Measurements from ENCODE around the gene TMEM156.

Gene TMEM156

DNA sequence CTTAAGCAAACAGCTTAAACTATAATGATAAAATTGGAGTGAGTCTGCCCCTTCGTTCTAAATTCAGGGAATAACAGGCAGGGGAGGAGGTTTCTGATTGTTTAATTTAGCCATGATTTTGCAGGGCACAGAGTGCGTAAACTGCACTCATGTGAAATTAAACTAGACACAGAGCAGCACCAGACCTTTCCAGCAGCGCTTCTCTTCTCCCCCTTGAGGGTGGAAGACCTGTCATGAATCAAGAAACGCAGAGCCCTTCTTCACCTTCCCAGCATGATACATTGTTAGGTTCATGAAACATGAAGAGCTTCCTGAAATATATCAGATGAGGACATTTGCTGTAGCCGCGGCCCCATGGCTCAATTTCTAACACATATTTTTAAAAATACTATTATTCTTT, 101.5 kb downstream of the TMEM156 start:
- peaks cover 15% of the 10 kb centered on the region for H3K4me1 ChIP-seq (ENCODE audit: low read length)
- no peaks in the 10 kb centered on the region for H3K27me3 ChIP-seq (ENCODE audit: low read depth, low read length)
- no peak for TF ChIP-seq EZH2phosphoT487 (IDR thresholded peaks at IDR 0.05; ENCODE audit: low read depth)
- TF ChIP-seq, protein P1, sequence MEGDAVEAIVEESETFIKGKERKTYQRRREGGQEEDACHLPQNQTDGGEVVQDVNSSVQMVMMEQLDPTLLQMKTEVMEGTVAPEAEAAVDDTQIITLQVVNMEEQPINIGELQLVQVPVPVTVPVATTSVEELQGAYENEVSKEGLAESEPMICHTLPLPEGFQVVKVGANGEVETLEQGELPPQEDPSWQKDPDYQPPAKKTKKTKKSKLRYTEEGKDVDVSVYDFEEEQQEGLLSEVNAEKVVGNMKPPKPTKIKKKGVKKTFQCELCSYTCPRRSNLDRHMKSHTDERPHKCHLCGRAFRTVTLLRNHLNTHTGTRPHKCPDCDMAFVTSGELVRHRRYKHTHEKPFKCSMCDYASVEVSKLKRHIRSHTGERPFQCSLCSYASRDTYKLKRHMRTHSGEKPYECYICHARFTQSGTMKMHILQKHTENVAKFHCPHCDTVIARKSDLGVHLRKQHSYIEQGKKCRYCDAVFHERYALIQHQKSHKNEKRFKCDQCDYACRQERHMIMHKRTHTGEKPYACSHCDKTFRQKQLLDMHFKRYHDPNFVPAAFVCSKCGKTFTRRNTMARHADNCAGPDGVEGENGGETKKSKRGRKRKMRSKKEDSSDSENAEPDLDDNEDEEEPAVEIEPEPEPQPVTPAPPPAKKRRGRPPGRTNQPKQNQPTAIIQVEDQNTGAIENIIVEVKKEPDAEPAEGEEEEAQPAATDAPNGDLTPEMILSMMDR (IDR thresholded peaks at IDR 0.05; ENCODE audit: low read depth, low read length) = no peak

DNA sequence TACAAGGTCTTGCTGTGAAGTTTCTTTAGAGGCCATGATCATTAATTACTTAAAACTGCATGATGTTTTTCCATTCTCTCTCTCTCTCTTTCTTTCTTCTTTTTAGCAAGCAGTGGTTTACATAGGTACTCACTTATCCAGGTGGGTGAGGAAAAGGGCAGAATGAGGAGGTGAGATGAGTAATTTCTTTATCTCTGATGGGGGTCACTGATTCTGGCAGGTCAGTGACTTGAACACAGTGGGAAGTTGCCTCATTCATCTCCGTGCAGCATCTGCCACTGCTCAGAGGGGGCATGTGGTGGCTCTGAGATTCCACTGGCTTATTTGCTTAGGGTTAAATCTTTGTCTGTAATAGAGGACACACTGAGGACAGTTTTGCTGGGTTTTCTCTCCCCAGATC, 102.0 kb downstream of the TMEM156 start:
- TF ChIP-seq, protein P1 (IDR thresholded peaks at IDR 0.05; ENCODE audit: low read depth, low read length) = no peak
- no peak for TF ChIP-seq EZH2phosphoT487 (IDR thresholded peaks at IDR 0.05; ENCODE audit: low read depth)
- H3K4me2 ChIP-seq (ENCODE audit: low read length) = peak overlapping the region; percentile 80
- H2AFZ ChIP-seq (ENCODE audit: low read depth, low read length) = peak overlapping the region; percentile 53; the same call in 1 of the 2 replicates
- peak overlapping the region; percentile 48 for H3K4me3 ChIP-seq (ENCODE audit: low read length)
- peak overlapping the region; percentile 36; the same call in 1 of the 2 replicates for H3K9ac ChIP-seq (ENCODE audit: low read length)
- H3K27me3 ChIP-seq (ENCODE audit: low read depth, low read length) = no peaks in the 10 kb centered on the region
- H3K79me2 ChIP-seq (ENCODE audit: low read length) = no peaks in the 10 kb centered on the region
- peak overlapping the region; percentile 21; the same call in 1 of the 2 replicates for H3K27ac ChIP-seq (ENCODE audit: low read length)
- H3K9me3 ChIP-seq (ENCODE audit: insufficient read depth, low read length) = no peaks in the 10 kb centered on the region
- H3K36me3 ChIP-seq (replicated peaks; ENCODE audit: low read depth, low read length) = no peaks in the 10 kb centered on the region
- H3K4me1 ChIP-seq (ENCODE audit: low read length) = peaks cover 15% of the 10 kb centered on the region
- no peaks in the 10 kb centered on the region for H4K20me1 ChIP-seq (ENCODE audit: insufficient read depth, low read length)

More for the DNA sequence above, 101.5 kb downstream of the TMEM156 start:
- no peaks in the 10 kb centered on the region for H3K79me2 ChIP-seq (ENCODE audit: low read length)
- H3K4me2 ChIP-seq (ENCODE audit: low read length) = peak overlapping the region; percentile 80
- peak overlapping the region; percentile 21; the same call in 1 of the 2 replicates for H3K27ac ChIP-seq (ENCODE audit: low read length)
- no peaks in the 10 kb centered on the region for H4K20me1 ChIP-seq (ENCODE audit: insufficient read depth, low read length)
- no peaks in the 10 kb centered on the region for H3K9me3 ChIP-seq (ENCODE audit: insufficient read depth, low read length)
- H3K36me3 ChIP-seq (replicated peaks; ENCODE audit: low read depth, low read length) = no peaks in the 10 kb centered on the region
- peak overlapping the region; percentile 53; the same call in 1 of the 2 replicates for H2AFZ ChIP-seq (ENCODE audit: low read depth, low read length)
- peak overlapping the region; percentile 48 for H3K4me3 ChIP-seq (ENCODE audit: low read length)
- H3K9ac ChIP-seq (ENCODE audit: low read length) = peak overlapping the region; percentile 36; the same call in 1 of the 2 replicates

DNA sequence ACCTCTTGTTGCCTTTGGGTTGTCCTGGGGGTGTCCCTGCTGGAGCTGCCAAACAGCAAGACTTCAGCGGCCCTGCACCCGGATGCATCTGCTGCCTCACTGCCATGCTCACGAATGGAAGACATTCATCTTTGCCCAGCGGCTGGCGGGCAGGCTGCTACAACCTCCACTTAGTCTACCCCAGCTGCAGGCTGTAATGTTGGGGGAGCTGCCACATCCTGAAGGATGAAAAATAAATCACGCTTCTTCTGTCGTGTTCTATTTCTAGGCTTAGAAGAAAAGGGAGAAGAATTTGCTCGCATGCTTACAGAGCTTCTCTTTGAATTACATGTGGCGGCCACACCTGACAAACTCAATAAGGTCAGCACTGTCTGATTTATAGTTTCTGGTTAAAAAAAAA, 103.2 kb downstream of the TMEM156 start:
- peaks cover 15% of the 10 kb centered on the region for H3K4me1 ChIP-seq (ENCODE audit: low read length)
- no peaks in the 10 kb centered on the region for H4K20me1 ChIP-seq (ENCODE audit: insufficient read depth, low read length)
- no peak overlapping the region for H3K4me2 ChIP-seq (ENCODE audit: low read length)
- TF ChIP-seq, protein P1 (IDR thresholded peaks at IDR 0.05; ENCODE audit: low read depth, low read length) = no peak
- no peak for TF ChIP-seq EZH2phosphoT487 (IDR thresholded peaks at IDR 0.05; ENCODE audit: low read depth)
- no peaks in the 10 kb centered on the region for H3K27me3 ChIP-seq (ENCODE audit: low read depth, low read length)
- H3K9me3 ChIP-seq (ENCODE audit: insufficient read depth, low read length) = no peaks in the 10 kb centered on the region
- H3K4me3 ChIP-seq (ENCODE audit: low read length) = no peak overlapping the region
- H3K9ac ChIP-seq (ENCODE audit: low read length) = no peak overlapping the region
- no peak overlapping the region for H3K27ac ChIP-seq (ENCODE audit: low read length)
- no peaks in the 10 kb centered on the region for H3K79me2 ChIP-seq (ENCODE audit: low read length)
- no peaks in the 10 kb centered on the region for H3K36me3 ChIP-seq (replicated peaks; ENCODE audit: low read depth, low read length)
- no peak overlapping the region for H2AFZ ChIP-seq (ENCODE audit: low read depth, low read length)

DNA sequence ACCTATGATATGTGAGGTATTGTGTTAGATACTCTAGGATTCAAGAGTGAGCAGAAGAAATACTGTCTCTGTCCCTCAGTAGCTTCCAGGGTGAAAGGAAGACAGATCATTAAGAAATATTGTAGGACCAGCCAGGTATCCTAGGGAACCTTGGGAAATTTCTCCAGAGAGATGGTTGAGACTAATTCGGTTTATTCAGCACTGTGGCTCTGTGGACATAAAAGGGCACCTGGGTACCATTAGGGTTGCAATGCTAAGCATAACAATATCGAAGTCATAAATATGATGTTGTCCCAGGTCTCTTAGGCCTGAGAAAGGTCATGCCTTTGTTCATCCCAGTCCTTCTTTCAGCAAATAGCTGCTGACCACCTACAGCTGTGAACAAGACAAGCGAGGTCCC, 103.6 kb downstream of the TMEM156 start:
- Histone ChIP-seq H3K27me3 (ENCODE audit: low read depth, low read length) (no peaks in the 10 kb centered on the region), H2AFZ (ENCODE audit: low read depth, low read length) (no peak overlapping the region), H4K20me1 (ENCODE audit: insufficient read depth, low read length) (no peaks in the 10 kb centered on the region), H3K79me2 (ENCODE audit: low read length) (no peaks in the 10 kb centered on the region), H3K4me3 (ENCODE audit: low read length) (no peak overlapping the region), H3K36me3 (replicated peaks; ENCODE audit: low read depth, low read length) (no peaks in the 10 kb centered on the region), H3K4me1 (ENCODE audit: low read length) (peaks cover 15% of the 10 kb centered on the region), H3K27ac (ENCODE audit: low read length) (no peak overlapping the region), H3K9ac (ENCODE audit: low read length) (no peak overlapping the region), H3K4me2 (ENCODE audit: low read length) (no peak overlapping the region), H3K9me3 (ENCODE audit: insufficient read depth, low read length) (no peaks in the 10 kb centered on the region)
- TF ChIP-seq, protein P1 (IDR thresholded peaks at IDR 0.05; ENCODE audit: low read depth, low read length) = no peak
- no peak for TF ChIP-seq EZH2phosphoT487 (IDR thresholded peaks at IDR 0.05; ENCODE audit: low read depth)
